Right lobe of liver (tissue), 6 donors: ENCODE measurements around the gene IFT88. TPM values are rescaled to one million over a fixed set of nuclear protein-coding genes. Genes with fewer than 3 reads are reported as not detected.

Experiments used
- ATAC-seq, 4 donors: fragments of 200-7000 bp; cut with Tn5 transposase; one replicate each; pipeline ENCODE4 v1.9.1; 2020; ENCODE audit warnings: mild to moderate bottlenecking in 4 of 4, moderate library complexity in 4 of 4
- DNase-seq, 3 donors: peaks; one replicate each; pipeline ENCODE4 v3.0.0-alpha.2; 2020
- H3K27ac ChIP-seq, 3 donors: fragments of 200-600 bp; one replicate each; pipeline ENCODE4 v1.8.0; 2022
- H3K27me3 ChIP-seq, 2 donors: fragments of 200-600 bp; one replicate each; pipeline ENCODE4 v1.8.0; 2022
- H3K36me3 ChIP-seq, 4 donors: fragments of 200-600 bp; sonication (generic) in 1 of 4; one replicate each; pipeline versions ENCODE4 v1.5.1 to v1.8.0; 2017 to 2022; ENCODE audit warnings: control low read depth in 1 of 4
- H3K4me1 ChIP-seq, 4 donors: fragments of 200-600 bp; sonication (generic) in 1 of 4; one replicate each; pipeline versions ENCODE4 v1.5.1 to v1.8.0; 2017 to 2022; ENCODE audit warnings: control low read depth in 1 of 4
- H3K4me3 ChIP-seq, 3 donors: fragments of 200-600 bp; one replicate each; pipeline ENCODE4 v1.8.0; 2022
- H3K9me3 ChIP-seq, 4 donors: fragments of 200-600 bp; sonication (generic) in 1 of 4; one replicate each; pipeline versions ENCODE4 v1.5.1 to v1.8.0; 2017 to 2022; ENCODE audit warnings: control low read depth in 1 of 4
- POLR2A ChIP-seq: fragments of 450-650 bp; IDR thresholded peaks from one replicate; pipeline ENCODE4 v1.6.1; 2017; ENCODE audit warnings: antibody characterized with exemption, mild to moderate bottlenecking
- WGBS: methylation state at CpG from one replicate; pipeline ENCODE4 v1.1.6; 2018; ENCODE audit warnings: low coverage, low lambda C conversion rate; ENCODE audit not compliant: insufficient coverage; ENCODE audit errors: missing lambda C conversion rate; 5-methylcytosine and 5-hydroxymethylcytosine counted together
- intact Hi-C, 2 donors: fragments of 100-400 bp; cut with DNase I; formaldehyde crosslinking; loops; one replicate each; pipeline versions ENCODE4 v1.11.2 to v1.14.1; 2022
- total RNA-seq, 6 experiments: library from RNA; depleted of rRNA in 2 of 6; stranded (reverse); fragments of >200 nt in 2 of 6; fragmentation: NEBNext Ultra II Directional in 3 of 6; extraction: Animal tissue kit (Norgen Biotek cat#: 25700) in 3 of 6; gene quantifications; one replicate each; pipeline versions ENCODE4 v1.1.0 to v1.2.4, GENCODE V29; 2016 to 2023
- TF ChIP-seq, protein P1 (sequence below), 4 donors: fragments of 200-600 bp in 3 of 4; fragments of 450-650 bp in 1 of 4; IDR thresholded peaks; one replicate each; pipeline versions ENCODE4 v1.5.1 to v1.8.0; 2016 to 2022; ENCODE audit warnings: antibody characterized with exemption in 4 of 4, mild to moderate bottlenecking in 2 of 4
- donor health status: DM: no; HTN: yes; CAD: no.
- donor health status: DM: no; HTN: no; CAD: no.
- donor health status: DM: no; HTN: no; CAD: no.
- donor health status: DM: no; HTN: yes; CAD: no.
- donor health status: DM: no; HTN: yes; CAD: no.

The IFT88 gene
- total RNA-seq, 6 experiments from 2014 or later = 7.9 to 17.6 (median 11.8) TPM

DNA sequence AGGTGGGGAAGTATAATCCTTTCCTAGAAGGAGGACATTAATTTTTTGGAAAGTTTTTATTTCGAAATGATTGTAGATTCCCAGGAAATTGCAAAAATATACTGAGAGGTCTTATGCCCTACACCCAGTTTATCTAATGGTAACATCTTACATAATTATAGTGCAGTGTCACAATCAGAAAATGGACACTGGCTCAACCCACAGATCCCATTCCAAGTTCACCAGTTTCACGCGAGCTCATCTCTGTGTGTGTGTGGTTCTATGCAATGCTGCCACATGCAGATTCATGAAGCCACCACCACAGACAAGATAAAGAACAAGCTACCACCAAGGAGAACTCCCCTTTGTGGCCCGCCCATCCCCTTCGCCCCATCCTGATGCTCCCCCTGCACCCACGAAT is 160.9 kb downstream of the IFT88 start:
- WGBS = 0% methylated on average over 1 of the region's 6 CpGs
- TF ChIP-seq POLR2A = no peak
- TF ChIP-seq, protein P1, sequence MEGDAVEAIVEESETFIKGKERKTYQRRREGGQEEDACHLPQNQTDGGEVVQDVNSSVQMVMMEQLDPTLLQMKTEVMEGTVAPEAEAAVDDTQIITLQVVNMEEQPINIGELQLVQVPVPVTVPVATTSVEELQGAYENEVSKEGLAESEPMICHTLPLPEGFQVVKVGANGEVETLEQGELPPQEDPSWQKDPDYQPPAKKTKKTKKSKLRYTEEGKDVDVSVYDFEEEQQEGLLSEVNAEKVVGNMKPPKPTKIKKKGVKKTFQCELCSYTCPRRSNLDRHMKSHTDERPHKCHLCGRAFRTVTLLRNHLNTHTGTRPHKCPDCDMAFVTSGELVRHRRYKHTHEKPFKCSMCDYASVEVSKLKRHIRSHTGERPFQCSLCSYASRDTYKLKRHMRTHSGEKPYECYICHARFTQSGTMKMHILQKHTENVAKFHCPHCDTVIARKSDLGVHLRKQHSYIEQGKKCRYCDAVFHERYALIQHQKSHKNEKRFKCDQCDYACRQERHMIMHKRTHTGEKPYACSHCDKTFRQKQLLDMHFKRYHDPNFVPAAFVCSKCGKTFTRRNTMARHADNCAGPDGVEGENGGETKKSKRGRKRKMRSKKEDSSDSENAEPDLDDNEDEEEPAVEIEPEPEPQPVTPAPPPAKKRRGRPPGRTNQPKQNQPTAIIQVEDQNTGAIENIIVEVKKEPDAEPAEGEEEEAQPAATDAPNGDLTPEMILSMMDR (IDR thresholded peaks at IDR 0.05) = no peak
- H3K4me3 ChIP-seq = no peak overlapping the region

DNA sequence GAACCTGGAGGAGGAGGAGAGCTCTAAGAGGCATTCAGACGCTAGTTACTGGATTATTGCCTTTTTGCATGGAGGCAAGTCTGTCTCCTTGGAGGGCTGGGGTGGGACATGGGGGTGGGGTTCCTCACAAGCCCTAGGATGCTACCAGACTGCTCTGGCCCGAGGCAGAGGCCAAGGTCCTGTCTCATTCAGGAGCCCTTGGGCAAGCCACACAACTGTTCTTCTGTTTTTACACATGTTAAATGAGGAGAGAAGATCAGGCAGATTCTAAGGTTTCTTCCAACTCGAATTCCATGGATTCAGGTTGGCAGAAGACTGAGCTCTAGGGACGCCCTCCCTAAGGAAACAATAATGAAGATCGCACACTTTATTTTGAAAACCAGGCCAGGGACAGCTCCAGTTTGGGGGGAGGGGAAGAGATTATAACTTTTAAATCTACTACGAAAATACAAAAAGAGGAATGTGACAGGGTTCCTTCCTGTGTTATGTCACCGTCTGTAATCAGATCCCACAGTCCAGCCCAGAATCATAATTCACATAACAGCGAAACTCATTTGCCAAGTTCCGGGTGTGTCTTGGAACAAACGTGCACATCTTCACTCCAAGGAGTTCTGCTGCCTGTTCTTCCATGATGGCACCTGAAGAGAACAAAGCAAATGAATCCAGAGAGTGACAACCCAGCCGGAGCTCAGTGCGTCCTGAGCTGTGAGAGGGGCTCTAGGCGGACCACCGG is 161.8 kb downstream of the IFT88 start:
- 87% methylated on average over 8 of the region's 14 CpGs for WGBS
- TF ChIP-seq, protein P1 (IDR thresholded peaks at IDR 0.05) = no peak
- TF ChIP-seq POLR2A = no peak
- no peak overlapping the region for H3K27ac ChIP-seq
- peaks cover 0 to 6% (median 0%) of the 10 kb centered on the region in 4 donors for H3K4me1 ChIP-seq
- no peak overlapping the region for H3K4me3 ChIP-seq
- no peaks in the 10 kb centered on the region for H3K36me3 ChIP-seq
- no peaks in the 10 kb centered on the region for H3K27me3 ChIP-seq
- intact Hi-C loops = no loop called here
- no peaks in the 10 kb centered on the region for H3K9me3 ChIP-seq
- ATAC-seq (no peak), DNase-seq (no peak)

More for the DNA sequence above, 160.9 kb downstream of the IFT88 start:
- DNase-seq = no peak
- intact Hi-C loops = no loop called here
- Histone ChIP-seq H3K36me3 (no peaks in the 10 kb centered on the region), H3K4me1 (peaks cover 0 to 6% (median 0%) of the 10 kb centered on the region in 4 donors), H3K27me3 (no peaks in the 10 kb centered on the region), H3K27ac (no peak overlapping the region), H3K9me3 (no peaks in the 10 kb centered on the region)
- ATAC-seq = no peak

DNA sequence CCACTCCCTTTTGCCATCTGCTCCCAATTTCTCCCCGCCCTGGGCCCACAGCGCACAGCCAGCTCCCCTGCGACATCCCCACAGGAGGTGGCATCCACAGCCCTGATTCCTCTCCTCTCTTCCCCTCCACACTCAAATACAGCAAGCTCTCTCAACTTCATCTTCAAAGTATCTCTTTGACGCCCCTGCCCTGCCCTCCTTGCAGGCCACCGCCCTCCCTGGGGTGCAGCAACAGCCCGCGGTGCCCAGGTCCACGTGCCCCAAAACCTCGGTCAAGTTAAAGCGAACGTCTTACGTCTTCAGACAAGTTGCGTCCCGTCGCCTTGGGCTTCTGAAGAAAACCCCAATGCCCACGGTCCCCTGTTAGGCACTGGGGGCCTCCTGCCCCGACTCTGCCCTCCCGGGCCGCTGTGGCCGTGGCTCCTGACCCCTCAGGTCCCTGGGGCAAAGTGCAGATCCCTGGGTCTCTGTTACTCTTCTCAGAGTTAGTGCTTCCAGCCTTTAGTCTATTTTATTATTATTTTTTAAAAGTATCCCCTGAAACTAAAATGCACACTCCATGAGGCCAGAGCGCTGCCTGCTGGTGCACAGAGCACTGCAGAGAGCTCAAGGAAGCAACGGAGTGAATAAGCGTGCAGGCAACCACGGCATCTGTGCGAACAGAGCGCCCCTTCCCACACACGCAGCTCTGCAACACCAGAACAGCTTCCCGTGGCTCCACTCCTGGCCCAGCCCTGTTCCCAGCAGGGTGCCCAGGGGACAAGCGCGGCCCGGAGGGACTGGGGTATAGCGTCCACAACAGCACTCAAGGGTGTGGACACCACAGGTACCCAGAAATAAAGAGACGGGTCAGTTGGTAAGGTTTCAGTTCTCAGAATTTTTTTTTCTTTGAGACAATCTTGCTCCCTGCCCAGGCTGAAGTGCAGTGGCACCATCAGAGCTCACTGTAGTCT is 163.0 kb downstream of the IFT88 start:
- no peaks in the 10 kb centered on the region for H3K36me3 ChIP-seq
- intact Hi-C loops = no loop called here
- TF ChIP-seq, protein P1 (IDR thresholded peaks at IDR 0.05) = no peak
- no peak for TF ChIP-seq POLR2A
- H3K4me3 ChIP-seq = no peak overlapping the region
- DNase-seq = no peak
- 86% methylated on average over 8 of the region's 33 CpGs for WGBS
- no peaks in the 10 kb centered on the region for H3K27me3 ChIP-seq
- H3K4me1 ChIP-seq = peaks cover 0 to 6% (median 0%) of the 10 kb centered on the region in 4 donors
- ATAC-seq = no peak
- H3K27ac ChIP-seq = no peak overlapping the region
- no peaks in the 10 kb centered on the region for H3K9me3 ChIP-seq

DNA sequence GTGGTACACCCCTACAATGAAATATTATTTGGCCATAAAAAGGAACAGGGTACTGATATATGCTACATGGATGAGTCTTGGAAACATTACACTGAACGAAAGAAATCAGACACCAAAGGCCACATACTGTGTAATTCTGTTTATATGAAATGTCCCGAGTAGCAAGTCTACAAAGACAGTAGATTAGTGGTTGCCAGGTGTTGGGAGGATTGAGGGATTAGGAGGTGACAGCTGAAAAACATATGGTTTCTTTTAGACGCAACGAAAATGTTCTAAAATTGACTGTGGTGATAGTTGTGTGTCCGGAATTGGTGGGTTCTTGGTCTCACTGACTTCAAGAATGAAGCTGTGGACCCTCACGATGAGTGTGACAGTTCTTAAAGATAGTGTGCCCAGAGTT is 171.7 kb downstream of the IFT88 start:
- H3K9me3 ChIP-seq = no peaks in the 10 kb centered on the region
- H3K4me1 ChIP-seq = no peaks in the 10 kb centered on the region
- WGBS = 98% methylated on average over 6 of the region's 6 CpGs
- ATAC-seq (no peak), DNase-seq (no peak)
- TF ChIP-seq, protein P1 (IDR thresholded peaks at IDR 0.05) = no peak
- no peak for TF ChIP-seq POLR2A
- no peak overlapping the region for H3K4me3 ChIP-seq
- H3K27me3 ChIP-seq = no peaks in the 10 kb centered on the region
- intact Hi-C loops = no loop called here
- no peak overlapping the region for H3K27ac ChIP-seq
- H3K36me3 ChIP-seq = no peaks in the 10 kb centered on the region
